ENCODE data around the gene TPM3.

- TF ChIP-seq POLR2AphosphoS5 (IDR thresholded peaks at IDR 0.05) (no peak), POLR2A (IDR thresholded peaks at IDR 0.05) (no peak)
- TF ChIP-seq, protein P1, sequence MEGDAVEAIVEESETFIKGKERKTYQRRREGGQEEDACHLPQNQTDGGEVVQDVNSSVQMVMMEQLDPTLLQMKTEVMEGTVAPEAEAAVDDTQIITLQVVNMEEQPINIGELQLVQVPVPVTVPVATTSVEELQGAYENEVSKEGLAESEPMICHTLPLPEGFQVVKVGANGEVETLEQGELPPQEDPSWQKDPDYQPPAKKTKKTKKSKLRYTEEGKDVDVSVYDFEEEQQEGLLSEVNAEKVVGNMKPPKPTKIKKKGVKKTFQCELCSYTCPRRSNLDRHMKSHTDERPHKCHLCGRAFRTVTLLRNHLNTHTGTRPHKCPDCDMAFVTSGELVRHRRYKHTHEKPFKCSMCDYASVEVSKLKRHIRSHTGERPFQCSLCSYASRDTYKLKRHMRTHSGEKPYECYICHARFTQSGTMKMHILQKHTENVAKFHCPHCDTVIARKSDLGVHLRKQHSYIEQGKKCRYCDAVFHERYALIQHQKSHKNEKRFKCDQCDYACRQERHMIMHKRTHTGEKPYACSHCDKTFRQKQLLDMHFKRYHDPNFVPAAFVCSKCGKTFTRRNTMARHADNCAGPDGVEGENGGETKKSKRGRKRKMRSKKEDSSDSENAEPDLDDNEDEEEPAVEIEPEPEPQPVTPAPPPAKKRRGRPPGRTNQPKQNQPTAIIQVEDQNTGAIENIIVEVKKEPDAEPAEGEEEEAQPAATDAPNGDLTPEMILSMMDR (IDR thresholded peaks at IDR 0.05 in 8 of 11, conservative IDR thresholded peaks at IDR 0.05 in 3 of 11): no peak
Measured at GRCh38 chr1:154218545-154218944, 26.6 kb upstream of the TPM3 start.
